ENCODE data around the gene ADAMTS17. TPM values are rescaled to one million over a fixed set of nuclear protein-coding genes. Genes with fewer than 3 reads are reported as not detected.
"Not testable (repeated sequence)": the region's sequence is repeated elsewhere in the genome, so short reads cannot be mapped to it uniquely, and the experiment has no call there.

Gene ADAMTS17
- total RNA-seq, 1 experiment from 2014 or later: 1.5 TPM

GRCh38 chr15:100090411-100090810 is 251.4 kb downstream of the ADAMTS17 start:
- Histone ChIP-seq H3K9me3 (no peaks in the 10 kb centered on the region; the same call in 1 of the 2 replicates), H3K27me3 (replicated peaks; ENCODE audit: control insufficient read depth, insufficient read depth, low read length) (no peaks in the 10 kb centered on the region), H3K4me1 (no peaks in the 10 kb centered on the region), H3K4me3 (ENCODE audit: low read depth, low read length) (no peak overlapping the region), H3K36me3 (ENCODE audit: control insufficient read depth, insufficient read depth, low read length) (no peaks in the 10 kb centered on the region)
- Mint-ChIP-seq H3K27ac (ENCODE audit: unreplicated experiment) (no peak overlapping the region), H3K36me3 (ENCODE audit: insufficient read depth, unreplicated experiment) (no peaks in the 10 kb centered on the region), H3K27me3 (ENCODE audit: insufficient read depth, unreplicated experiment) (no peaks in the 10 kb centered on the region), H3K9me3 (ENCODE audit: unreplicated experiment) (peaks cover 19% of the 10 kb centered on the region), H3K4me1 (ENCODE audit: low read depth, unreplicated experiment) (peaks cover 9% of the 10 kb centered on the region), H3K4me3 (ENCODE audit: unreplicated experiment) (no peak overlapping the region)
- TF ChIP-seq, protein P1, sequence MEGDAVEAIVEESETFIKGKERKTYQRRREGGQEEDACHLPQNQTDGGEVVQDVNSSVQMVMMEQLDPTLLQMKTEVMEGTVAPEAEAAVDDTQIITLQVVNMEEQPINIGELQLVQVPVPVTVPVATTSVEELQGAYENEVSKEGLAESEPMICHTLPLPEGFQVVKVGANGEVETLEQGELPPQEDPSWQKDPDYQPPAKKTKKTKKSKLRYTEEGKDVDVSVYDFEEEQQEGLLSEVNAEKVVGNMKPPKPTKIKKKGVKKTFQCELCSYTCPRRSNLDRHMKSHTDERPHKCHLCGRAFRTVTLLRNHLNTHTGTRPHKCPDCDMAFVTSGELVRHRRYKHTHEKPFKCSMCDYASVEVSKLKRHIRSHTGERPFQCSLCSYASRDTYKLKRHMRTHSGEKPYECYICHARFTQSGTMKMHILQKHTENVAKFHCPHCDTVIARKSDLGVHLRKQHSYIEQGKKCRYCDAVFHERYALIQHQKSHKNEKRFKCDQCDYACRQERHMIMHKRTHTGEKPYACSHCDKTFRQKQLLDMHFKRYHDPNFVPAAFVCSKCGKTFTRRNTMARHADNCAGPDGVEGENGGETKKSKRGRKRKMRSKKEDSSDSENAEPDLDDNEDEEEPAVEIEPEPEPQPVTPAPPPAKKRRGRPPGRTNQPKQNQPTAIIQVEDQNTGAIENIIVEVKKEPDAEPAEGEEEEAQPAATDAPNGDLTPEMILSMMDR (IDR thresholded peaks at IDR 0.05; ENCODE audit: insufficient read depth in 1 of 2, low read depth in 1 of 2, low read length in 1 of 2, severe bottlenecking in 1 of 2, unreplicated experiment in 1 of 2): no peak
- BruUV-seq (replicated peaks): no TSS peak
- intact Hi-C loops (cut with micrococcal nuclease; ENCODE audit: unreplicated experiment): no loop called here
- no peak for DNase-seq
- ChIA-PET CTCF (no interaction called here), POLR2A (no interaction called here)

DNA sequence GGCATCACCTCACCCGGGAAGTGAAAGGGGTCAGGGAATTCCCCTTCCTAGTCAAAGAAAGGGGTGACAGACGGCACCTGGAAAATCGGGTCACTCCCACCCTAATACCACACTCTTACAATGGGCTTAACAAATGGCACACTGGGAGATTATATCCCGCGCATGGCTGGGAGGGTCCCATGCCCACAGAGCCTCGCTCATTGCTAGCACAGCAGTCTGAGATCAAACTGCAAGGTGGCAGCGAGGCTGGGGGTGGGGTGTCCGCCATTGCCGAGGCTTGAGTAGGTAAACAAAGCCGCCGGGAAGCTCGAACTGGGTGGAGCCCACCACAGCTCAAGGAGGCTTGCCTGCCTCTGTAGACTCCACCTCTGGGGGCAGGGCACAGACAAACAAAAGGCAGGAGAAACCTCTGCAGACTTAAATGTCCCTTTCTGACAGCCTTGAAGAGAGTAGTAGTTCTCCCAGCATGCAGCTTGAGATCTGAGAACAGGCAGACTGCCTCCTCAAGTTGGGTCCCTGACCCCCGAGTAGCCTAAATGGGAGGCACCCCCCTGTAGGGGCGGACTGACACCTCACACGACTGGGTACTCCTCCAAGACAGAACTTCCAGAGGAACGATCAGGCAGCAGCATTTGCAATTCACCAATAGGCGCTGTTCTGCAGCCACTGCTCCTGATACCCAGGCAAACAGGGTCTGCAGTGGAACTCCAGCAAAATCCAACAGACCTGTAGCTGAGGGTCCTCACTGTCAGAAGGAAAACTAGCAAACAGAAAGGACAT is 257.5 kb downstream of the ADAMTS17 start:
- DNase-seq; H3K27me3 ChIP-seq (replicated peaks; ENCODE audit: control insufficient read depth, insufficient read depth, low read length); H3K4me3 Mint-ChIP-seq (ENCODE audit: unreplicated experiment); H3K9me3 ChIP-seq; intact Hi-C loops (cut with micrococcal nuclease; ENCODE audit: unreplicated experiment); H3K36me3 Mint-ChIP-seq (ENCODE audit: insufficient read depth, unreplicated experiment); CTCF ChIA-PET; H3K4me1 Mint-ChIP-seq (ENCODE audit: low read depth, unreplicated experiment); BruUV-seq (replicated peaks); POLR2A ChIA-PET; H3K27ac Mint-ChIP-seq (ENCODE audit: unreplicated experiment); H3K36me3 ChIP-seq (ENCODE audit: control insufficient read depth, insufficient read depth, low read length); H3K9me3 Mint-ChIP-seq (ENCODE audit: unreplicated experiment); H3K4me3 ChIP-seq (ENCODE audit: low read depth, low read length); H3K4me1 ChIP-seq; H3K27me3 Mint-ChIP-seq (ENCODE audit: insufficient read depth, unreplicated experiment): not testable (repeated sequence)

DNA sequence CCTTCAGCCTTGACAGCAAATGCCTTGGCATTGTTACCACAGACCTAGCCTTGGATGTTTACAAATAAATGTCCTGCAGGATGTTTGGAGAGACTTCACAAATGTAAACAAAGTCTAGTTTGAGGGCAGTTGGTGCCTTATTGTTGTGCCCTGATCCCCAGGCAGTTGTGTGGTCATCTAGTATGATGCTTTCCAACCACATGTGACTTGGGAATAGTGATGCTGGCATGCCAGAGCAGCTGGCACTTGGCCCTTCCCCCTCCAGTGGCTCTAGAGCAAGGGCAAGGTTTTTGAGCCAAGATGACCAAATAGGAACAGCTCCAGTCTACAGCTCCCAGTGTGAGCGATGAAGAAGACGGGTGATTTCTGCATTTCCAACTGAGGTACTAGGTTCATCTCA is 258.2 kb downstream of the ADAMTS17 start:
- peaks cover 10% of the 10 kb centered on the region for H3K9me3 Mint-ChIP-seq (ENCODE audit: unreplicated experiment)
- TF ChIP-seq, protein P1 (IDR thresholded peaks at IDR 0.05; ENCODE audit: insufficient read depth in 1 of 2, low read depth in 1 of 2, low read length in 1 of 2, severe bottlenecking in 1 of 2, unreplicated experiment in 1 of 2): no peak
- Histone ChIP-seq H3K9me3 (no peaks in the 10 kb centered on the region), H3K27me3 (replicated peaks; ENCODE audit: control insufficient read depth, insufficient read depth, low read length) (no peaks in the 10 kb centered on the region), H3K4me3 (ENCODE audit: low read depth, low read length) (no peak overlapping the region), H3K4me1 (no peaks in the 10 kb centered on the region), H3K36me3 (ENCODE audit: control insufficient read depth, insufficient read depth, low read length) (no peaks in the 10 kb centered on the region)
- POLR2A ChIA-PET: no interaction called here
- DNase-seq: no peak
- no peak overlapping the region for H3K27ac Mint-ChIP-seq (ENCODE audit: unreplicated experiment)
- intact Hi-C loops (cut with micrococcal nuclease; ENCODE audit: unreplicated experiment): no loop called here
- H3K4me3 Mint-ChIP-seq (ENCODE audit: unreplicated experiment): no peak overlapping the region
- no peaks in the 10 kb centered on the region for H3K27me3 Mint-ChIP-seq (ENCODE audit: insufficient read depth, unreplicated experiment)
- BruUV-seq (replicated peaks): no TSS peak
- no peaks in the 10 kb centered on the region for H3K4me1 Mint-ChIP-seq (ENCODE audit: low read depth, unreplicated experiment)
- CTCF ChIA-PET: no interaction called here
- no peaks in the 10 kb centered on the region for H3K36me3 Mint-ChIP-seq (ENCODE audit: insufficient read depth, unreplicated experiment)
